Measurements from ENCODE around the gene DNAAF1.
"Not testable (repeated sequence)": the region's sequence is repeated elsewhere in the genome, so short reads cannot be mapped to it uniquely, and the experiment has no call there.

The DNAAF1 gene

DNA sequence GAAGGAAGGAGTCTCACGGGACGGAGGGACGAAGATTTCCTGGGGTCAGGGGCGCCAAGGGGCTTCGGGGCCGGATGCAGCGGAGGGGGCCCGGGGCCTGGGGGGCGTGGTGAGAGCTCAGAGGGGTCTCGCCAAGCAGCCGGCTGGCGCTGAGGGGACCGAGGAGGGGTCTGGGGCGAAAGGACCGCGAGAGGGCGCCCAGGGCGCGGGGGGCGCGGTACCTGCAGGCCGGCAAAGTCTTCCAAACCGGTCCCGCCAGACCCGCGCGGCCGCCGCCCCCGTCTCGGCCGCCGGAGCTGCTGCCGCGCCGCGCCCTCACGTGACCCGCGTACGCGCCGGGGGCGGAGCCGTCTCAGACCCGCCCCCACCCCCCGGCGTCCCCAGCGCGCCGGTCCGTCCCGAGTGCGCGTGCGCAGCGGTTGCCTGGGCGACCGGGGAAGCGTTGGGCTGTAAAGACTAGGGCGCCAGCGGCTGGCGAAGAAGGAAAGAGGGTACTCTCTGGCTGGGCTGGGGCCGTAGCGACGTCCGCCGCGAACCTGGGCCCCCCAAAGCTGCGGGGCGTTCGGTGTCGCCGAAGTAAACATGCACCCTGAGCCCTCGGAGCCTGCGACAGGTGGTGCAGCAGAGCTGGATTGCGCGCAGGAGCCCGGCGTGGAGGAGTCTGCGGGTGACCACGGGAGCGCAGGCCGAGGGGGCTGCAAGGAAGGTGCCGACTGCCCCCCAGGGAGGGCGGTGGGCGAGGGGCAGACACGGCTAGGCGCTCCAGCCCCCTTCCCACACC is at the start of gene DNAAF1, which contains the start of gene HSDL1:
Gene DNAAF1 (plus strand): TSS at position 450 of the 781 bp plus-strand sequence. CDS start 133 bp downstream, at position 583.
Gene HSDL1 (minus strand): TSS at position 319 of the 781 bp plus-strand sequence. CDS start 13,856 bp downstream, outside the sequence.
- no peak for DNase-seq (ENCODE audit: low read depth, low spot score)

DNA sequence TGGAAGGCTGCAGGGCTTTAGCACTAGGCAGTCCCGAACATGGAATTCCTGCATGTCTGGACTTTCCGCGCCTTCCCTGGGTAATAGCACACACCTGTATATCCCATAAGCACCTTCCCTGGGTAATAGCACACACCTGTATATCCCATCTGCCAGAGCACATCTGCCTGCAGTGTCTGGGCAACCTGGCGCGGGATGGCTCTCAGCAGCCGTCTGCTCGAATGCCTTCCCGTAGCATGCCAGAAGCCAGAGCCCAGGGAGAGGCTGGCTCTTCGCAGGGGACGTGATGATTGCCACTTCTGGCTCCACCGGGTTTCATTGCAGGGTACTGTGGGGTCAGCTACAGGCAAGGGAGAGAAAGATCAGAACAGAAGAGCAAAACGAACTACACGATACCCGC is 49.6 kb upstream of the DNAAF1 start:
- no peak for DNase-seq (ENCODE audit: low read depth, low spot score)

DNA sequence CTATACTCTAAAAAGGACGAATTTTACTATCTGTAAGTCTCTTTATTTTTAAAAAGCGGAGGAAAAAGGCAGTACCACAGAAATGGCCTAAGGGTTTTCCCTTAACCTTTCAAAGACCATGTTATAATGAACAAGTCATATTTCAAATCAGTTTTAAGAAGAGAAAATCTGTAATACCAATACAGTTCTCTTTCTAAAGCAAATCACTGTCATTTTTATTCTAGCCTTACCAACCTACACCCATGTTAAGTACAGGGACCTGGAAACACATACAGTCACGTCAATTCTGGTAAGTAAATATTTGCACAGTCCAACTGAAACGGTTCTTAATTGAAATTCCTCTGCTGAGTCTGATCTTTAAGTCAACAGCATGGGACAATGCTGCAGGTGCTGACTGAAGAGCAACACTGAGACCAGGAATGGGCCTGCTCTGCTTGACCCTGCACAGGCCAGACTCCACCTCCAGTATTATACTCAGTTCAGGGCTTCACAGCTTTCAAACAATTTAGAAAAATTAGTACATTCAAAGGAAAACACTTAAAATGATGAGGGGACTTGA is 48.6 kb upstream of the DNAAF1 start:
- no peak for DNase-seq (ENCODE audit: low read depth, low spot score)

DNA sequence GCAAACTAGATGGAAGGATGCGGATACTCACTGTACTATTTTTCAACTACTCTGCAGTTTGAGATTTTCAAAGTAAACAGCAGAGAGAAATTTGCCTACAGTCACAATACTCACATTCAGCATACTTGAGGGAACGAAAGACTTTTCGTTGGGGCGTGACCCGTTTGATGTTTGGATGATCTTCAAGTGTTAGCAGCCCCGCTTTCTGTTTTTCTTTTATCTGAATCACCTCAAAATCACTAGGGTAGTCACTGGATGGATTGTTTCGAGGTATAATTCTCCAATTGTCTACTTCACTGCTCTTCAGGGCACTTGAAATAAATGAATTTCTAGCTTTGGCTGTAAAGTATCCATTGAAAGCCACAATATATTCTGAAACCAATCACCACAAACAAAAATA is 46.2 kb upstream of the DNAAF1 start:
- no peak for DNase-seq (ENCODE audit: low read depth, low spot score)

DNA sequence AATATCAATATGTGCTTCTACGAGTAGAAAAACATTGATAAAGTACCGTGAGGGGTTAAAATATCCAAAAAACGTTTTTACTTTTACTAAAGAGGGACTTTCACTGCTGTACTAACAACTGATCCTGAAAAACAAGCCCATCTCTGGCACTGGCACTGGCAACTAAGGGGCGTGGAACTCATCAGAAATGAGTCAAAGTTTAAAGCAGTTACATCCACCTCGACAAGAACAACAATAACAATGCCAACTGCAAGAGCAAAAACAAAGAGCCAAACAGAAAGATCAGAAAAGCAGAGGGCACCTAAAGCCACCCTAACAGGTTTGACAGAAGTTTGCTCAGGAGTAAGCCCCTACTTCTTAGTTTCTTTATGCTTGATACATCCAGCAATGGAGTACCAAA is 41.4 kb upstream of the DNAAF1 start:
- DNase-seq (ENCODE audit: low read depth, low spot score): no peak

DNA sequence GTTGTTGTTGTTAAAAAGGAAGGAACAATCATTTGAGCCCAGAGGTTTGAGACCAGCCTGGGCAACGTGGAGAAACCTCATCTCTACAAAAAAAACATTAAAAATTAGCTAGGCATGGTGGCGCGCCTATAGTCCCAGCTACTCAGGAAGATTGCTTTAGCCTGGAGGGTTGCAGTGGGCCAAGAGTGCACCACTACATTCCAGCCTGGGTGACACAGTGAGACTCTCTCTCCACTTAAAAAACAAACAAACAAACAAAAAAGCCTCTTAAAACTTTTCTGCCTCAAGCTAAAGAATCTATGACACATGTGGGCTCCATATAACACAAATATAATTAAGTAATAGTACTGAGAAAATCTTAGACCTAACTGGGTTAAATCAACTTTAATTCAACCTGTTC is 40.9 kb upstream of the DNAAF1 start:
- no peak for DNase-seq (ENCODE audit: low read depth, low spot score)

DNA sequence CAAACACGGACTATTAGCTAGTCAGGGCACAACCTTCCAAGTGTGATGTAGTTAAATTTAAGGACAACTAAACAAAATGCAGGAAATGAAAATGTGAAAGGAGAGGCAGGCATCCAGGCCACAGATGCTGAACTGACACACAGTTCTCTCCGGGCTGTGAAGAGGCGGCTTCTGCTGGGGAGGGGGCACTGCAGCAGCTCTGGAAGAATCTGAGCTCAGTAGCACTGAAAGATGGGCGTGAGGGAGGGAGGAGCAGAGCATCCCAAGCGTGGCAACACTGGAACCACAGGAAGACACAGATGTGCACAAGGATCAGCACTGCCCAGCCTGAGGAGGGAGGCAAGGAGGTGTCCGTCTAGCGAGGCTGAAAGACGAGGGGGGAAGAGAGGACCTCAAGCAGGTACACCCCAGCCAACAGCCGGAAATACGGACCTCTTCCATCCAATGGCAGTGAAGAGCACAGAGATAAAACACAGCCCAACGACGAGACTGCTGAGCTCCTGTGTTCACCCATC is 39.8 kb upstream of the DNAAF1 start:
- DNase-seq (ENCODE audit: low read depth, low spot score): no peak

DNA sequence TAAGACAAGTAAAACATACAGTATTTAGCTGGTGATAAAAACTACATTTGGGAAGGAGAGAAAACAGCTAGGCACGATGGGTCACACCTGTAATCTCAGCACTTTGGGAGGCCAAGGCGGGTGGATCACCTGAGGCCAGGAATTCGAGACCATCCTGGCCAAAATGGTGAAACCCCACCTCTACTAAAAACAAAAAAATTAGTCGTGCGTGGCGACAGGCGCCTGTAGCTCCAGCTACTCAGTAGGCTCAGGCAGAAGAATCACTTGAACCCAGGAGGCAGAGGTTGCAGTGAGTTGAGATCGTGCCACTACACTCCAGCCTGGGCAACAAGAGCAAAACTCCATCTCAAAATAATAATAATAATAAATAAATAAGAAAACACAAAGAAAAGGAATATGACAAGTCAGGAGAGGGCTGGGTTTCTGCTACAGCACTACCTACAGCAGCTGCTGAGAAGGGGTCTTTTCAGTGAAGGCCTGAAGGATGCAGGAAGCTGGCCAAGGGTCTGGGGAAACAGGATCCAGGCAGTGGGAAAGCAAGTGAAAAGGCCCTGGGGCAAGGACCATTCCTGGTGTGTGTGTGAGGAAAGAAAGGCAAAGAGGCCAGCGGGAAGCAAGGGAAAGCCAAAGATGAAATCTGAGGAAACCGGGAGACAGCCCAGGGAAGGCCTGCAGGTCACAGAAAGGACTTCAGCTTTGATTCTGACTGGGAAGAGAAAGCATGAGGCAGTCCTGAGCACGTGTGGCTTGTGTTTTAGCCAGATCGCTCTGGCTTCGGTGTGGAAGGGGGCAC is 39.0 kb upstream of the DNAAF1 start:
- no peak for DNase-seq (ENCODE audit: low read depth, low spot score)

DNA sequence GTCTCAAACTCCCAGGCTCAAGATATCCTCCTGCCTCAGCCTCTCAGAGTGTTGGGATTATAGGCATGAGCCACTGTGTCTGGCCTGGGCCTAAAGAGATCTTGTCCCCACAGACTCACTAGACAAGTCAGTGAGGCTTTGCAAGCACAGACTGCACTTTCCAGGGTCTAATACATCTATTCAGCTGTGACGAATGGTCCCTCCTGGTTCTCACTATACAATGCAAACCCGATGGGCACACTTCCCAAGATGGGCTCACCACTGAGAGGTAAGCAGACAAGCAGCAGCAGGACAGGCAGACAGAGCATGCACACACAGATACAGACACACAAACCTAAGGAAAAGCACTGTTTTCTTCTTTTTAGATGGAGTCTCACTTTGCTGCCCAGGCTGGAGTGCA is 37.2 kb upstream of the DNAAF1 start:
- DNase-seq (ENCODE audit: low read depth, low spot score): no peak

DNA sequence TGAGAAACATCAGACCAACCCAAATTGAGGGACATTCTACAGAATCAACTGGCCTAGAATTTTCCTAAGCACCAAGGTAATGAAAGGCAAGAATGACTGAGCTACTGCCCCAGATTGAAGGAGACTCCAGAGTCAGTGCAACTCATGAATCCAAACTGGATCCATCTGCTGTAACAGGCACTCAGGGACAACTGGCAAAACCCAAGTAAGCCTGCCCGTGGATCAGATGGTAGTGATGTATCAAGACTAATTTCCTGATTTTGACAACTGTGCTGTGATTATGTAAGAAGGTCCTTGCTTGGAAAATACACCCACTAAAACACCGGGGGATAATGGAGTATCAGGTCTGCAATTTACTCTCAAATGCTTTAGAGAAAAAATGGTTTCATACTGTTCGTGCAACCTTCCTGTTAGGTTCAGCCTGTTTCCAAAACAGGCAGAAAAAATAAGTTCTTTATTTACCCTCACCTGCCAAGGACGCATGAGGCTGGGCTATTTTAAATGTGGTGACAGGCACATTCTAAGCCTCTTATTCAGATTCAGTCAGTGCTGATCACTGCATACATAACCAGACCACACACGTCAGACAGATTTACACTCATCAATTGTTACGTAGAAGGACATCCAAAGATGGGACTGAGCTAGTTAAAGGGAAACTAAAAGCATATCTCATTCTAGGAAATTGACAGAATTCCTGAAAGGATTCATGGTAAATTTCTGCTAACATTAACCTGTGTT is 35.3 kb upstream of the DNAAF1 start:
- DNase-seq (ENCODE audit: low read depth, low spot score): no peak

DNA sequence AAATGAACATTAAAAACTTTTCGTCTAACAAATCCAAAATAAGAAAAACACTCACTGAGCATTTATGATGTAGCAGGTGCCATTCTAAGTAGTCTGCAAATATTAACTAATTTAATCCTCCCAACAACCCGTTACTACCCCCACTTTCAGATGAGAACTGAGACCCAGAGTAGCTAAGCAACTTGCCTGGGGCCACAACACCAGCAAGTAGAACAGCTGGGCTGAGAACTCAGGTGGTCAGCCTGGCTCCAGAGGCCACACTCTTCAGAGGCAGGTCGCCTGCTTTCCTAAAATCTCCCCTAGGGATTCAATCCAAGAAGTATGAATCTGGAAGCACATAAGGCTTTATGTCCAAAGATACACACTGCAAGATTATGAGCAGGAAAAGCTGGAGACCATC is 34.6 kb upstream of the DNAAF1 start:
- no peak for DNase-seq (ENCODE audit: low read depth, low spot score)

DNA sequence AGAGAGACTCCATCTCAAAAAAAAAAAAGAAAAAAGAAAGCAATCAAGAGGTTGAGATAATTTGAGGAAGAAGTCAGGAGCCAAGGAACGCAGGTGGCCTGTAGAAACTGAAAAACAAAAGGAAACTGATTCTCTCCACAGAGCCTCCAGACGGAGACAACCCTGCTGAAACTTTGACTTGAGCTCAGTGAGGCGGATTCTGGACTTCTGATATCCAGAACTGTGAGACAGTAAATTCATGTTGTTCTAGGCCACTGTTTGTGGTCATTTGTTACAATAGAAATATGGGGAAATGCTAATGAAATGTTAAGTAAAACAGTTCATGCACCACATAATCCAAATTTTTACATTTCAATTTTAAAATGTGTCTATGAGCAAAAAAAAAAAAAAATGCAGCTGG is 33.6 kb upstream of the DNAAF1 start:
- no peak for DNase-seq (ENCODE audit: low read depth, low spot score)

DNA sequence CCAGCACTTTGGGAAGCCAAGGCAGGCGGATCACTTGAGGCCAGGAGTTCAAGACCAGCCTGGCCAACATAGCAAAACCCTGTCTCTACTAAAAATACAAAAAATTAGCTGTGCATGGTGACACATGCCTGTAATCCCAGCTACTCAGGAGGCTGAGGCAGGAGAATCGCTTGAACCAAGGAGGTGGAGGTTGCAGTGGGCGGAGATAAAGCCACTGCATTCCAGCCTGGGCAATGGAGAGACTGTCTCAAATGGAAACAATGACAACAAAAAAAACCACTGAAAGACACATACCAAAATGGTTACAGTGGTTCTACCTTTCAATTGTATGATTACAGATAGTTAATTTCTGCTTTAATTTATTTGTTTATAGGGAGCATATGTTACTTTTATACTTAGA is 33.2 kb upstream of the DNAAF1 start:
- DNase-seq (ENCODE audit: low read depth, low spot score): not testable (repeated sequence)

DNA sequence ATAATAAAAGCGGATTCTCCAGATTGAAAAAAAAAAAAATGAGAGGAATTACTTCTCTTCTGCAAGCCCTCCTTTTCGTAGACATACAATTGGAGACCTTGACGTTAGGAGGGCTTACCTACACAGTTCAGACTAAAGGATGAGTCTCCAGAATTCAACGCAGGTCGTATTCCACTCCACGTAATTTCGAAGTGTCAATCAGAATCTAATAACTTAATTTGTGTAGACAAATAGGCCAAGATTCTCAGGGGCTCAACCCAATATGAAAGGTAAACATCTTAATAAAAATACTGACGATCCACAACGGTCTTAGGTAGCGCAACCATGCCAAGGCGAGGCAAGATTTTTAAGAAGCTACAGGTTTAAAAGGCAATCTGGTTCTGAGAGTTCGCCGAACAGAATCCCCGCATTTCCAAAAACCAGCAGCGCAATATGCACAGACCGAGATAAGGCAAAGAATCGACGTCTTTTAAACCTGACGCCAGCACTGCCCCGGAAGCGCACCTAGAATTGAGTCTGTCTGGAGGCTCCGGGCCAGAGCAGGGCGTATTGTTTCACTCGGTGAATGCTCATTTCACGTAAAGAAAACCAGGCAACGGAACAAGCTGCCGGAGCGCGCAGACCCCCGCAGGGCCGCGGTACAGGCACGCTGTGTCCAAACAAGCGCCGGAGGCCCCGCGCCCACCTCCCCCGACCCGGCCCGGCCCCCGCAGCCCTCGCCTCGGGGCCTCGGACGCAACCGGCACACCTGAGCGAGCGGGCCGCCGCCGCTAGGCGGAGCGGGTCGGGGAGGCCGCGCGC is 29.0 kb upstream of the DNAAF1 start:
- no peak for DNase-seq (ENCODE audit: low read depth, low spot score)

DNA sequence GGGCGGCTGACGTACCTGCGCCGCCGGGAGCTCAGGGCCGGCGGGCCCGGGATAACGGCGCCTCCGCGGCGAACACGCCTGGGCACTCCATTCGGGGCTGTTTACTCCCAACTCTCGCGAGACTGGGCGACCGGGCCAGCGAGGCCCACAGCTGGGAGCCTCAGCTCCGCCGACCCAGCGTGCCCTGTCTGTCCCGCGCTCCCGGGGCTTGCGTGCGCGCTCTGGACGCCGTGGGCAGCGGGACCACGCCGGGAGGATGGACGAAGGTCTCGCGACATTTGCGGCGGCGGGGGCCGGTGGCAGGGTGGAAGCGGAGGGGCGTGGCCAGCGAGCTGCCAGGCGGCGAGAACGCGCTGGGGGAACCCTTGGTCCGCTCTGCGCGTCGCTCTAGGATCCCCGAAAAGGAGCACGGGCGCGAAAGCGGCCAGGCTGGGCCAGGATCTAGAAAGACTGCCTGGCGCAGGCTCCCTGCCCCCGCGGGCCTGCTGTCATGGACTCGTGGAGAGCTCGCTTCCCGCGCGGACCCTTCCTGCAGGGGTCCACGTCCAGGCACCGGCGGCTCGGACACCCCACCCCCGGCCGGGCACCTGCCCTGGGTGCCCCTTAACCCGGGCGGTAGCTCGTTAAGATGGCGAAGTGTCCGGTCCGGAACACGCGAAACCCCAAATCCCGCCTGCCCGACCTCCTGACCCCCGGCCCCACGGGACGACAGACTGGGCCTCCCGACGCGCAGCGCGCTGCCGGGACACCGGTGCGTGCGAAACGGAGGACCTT is 28.2 kb upstream of the DNAAF1 start, which contains the start of gene MBTPS1:
Gene MBTPS1 (minus strand): TSS at position 223 of the 774 bp plus-strand sequence. CDS start 15,159 bp downstream, outside the sequence.
- DNase-seq (ENCODE audit: low read depth, low spot score): peak; percentile 83

DNA sequence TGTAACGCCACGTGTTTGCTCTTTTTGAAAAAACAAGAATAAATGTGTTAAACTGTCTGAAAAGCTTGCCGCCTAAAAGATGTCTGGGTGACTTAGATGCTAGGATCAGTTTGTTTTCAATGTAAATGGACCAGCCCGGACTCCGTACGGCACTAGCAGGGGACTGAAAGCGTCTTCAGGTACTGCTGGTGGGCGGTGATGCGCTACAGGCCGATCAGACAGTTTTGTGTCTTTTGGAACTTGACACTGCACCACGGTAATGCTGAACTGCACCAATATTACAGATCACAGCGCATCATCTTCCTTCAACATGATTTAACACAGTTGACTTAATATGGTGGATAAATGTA is 27.6 kb upstream of the DNAAF1 start:
- DNase-seq (ENCODE audit: low read depth, low spot score): no peak

DNA sequence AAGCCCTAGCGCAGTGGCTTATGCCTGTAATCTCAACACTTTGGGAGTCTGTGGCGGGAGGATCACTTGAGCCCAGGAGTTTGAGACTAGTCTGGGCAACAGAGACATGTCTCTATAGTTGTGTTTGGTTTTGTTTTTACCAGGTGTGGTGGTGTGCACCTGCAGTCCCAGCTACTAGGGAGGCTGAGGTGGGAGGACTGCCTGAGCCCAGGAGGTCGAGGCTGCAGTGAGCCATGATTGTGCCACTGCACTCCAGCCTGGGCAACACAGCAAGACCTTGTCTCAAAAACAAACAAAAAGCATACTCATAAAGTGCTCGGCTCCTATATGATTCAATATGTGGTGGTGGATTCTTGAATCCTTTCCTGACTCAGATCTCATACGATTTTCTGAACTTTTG is 26.8 kb upstream of the DNAAF1 start:
- not testable (repeated sequence) for DNase-seq (ENCODE audit: low read depth, low spot score)

DNA sequence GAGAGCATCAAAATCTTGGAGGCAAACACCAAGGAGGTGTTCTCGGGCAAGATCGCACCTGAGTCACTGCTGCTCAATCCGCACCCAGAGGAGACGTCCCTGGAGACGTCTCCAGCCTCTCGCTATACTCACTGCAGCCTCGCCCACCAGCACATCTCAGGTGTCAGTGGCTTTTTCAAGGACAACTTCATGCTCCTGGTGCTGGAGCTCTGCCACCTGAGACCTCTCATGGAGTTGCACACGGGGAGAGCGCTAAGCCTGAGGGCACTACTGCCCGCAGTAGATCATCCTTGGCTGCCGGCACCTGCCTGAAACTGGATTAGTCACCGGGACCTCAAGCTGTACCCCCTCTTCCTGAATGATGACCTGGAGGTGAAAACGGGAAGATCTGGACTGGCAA is 25.7 kb upstream of the DNAAF1 start:
- no peak for DNase-seq (ENCODE audit: low read depth, low spot score)

DNA sequence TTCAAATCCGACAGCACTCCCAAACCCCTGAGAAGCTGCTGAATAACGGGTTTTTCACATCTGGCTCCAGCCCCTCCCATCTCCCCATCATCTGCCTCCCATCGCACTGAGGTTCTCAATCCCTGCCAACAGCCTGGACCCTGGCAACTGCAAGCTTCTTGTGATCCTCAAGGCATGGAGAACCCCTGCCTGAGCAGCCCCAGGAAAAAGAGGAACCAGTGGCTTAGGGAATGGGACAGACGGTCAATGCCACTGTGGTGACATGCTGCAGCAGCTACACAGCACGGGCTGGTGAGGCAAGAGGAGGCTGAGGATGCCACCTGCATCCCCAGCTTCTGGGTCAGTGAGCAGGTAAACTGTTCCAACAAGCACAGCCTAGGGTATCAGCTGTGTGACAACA is 25.1 kb upstream of the DNAAF1 start:
- no peak for DNase-seq (ENCODE audit: low read depth, low spot score)

DNA sequence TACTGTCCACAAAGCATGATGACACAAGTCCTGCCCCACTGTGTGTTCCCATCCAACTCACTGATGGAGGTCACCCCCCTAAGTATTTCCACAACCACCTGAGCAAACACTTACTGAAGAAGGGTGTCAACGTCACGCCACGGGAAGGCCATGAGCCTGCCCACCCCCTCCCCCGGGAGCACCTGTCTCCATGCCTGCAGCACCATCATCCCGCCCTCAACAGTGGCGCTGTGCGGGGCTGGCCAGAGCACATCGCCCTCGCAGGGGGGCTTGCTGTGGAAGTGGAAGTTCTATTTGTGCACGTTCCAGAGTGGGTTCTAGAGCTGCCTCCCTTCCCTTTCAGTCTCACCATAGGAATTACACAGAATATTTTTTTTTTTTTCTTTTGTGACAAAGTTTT is 24.1 kb upstream of the DNAAF1 start:
- DNase-seq (ENCODE audit: low read depth, low spot score): no peak
